Kidney (tissue), 14 donors: ENCODE measurements around the gene TOMM34. TPM values are rescaled to one million over a fixed set of nuclear protein-coding genes. Genes with fewer than 3 reads are reported as not detected.

ENCODE experiments used
- DNase-seq, 5 donors: peaks; one replicate each; pipeline ENCODE4 v3.0.0-alpha.2; 2013 to 2020
- FAIRE-seq: peaks from 2 replicates; lab custom pipeline; 2012; peaks lifted over from hg19 to GRCh38; lab: Jason Lieb, UNC
- H3K27ac ChIP-seq, 2 donors: one replicate each; pipeline ENCODE4 v1.7.0; 2013; ENCODE audit warnings: low read depth in 2 of 2, low read length in 2 of 2, inconsistent platforms in 1 of 2
- H3K27me3 ChIP-seq: one replicate; pipeline ENCODE4 v1.7.1; 2013; ENCODE audit warnings: low read length, inconsistent platforms; ENCODE audit not compliant: control insufficient read depth, insufficient read depth
- H3K36me3 ChIP-seq, 3 donors: one replicate each; pipeline versions ENCODE4 v1.7.0 to v1.7.1; 2013; ENCODE audit warnings: low read length in 3 of 3, control low read depth in 1 of 3, inconsistent platforms in 1 of 3; ENCODE audit not compliant: insufficient read depth in 3 of 3, control insufficient read depth in 2 of 3
- H3K4me1 ChIP-seq, 3 donors: one replicate each; pipeline versions ENCODE4 v1.7.0 to v1.7.1; 2013; ENCODE audit warnings: low read length in 3 of 3, inconsistent platforms in 1 of 3, low read depth in 1 of 3; ENCODE audit not compliant: control insufficient read depth in 2 of 3, insufficient read depth in 2 of 3
- H3K4me3 ChIP-seq, 3 donors: one replicate each; pipeline versions ENCODE4 v1.7.0 to v1.8.1; 2013; ENCODE audit warnings: low read length in 3 of 3, control low read depth in 1 of 3, inconsistent platforms in 1 of 3
- H3K9ac ChIP-seq, 3 donors: one replicate each; pipeline versions ENCODE4 v1.7.0 to v1.7.1; 2013; ENCODE audit warnings: low read length in 3 of 3, control low read depth in 1 of 3, inconsistent platforms in 1 of 3
- H3K9me3 ChIP-seq, 3 donors: one replicate each; pipeline versions ENCODE4 v1.7.0 to v1.7.1; 2013; ENCODE audit warnings: low read length in 3 of 3, control low read depth in 1 of 3, inconsistent platforms in 1 of 3; ENCODE audit not compliant: control insufficient read depth in 2 of 3, insufficient read depth in 1 of 3
- CTCF ChIP-seq: IDR thresholded peaks from 3 replicates; pipeline ENCODE4 v1.5.1; 2012; ENCODE audit warnings: mild to moderate bottlenecking, moderate library complexity, borderline replicate concordance; ENCODE audit not compliant: insufficient read depth; ENCODE audit errors: extremely low read depth
- intact Hi-C: fragments of 100-400 bp; cut with DNase I; formaldehyde crosslinking; loops from one replicate; pipeline ENCODE4 v1.11.1; 2022
- polyA plus RNA-seq: library from polyadenylated mRNA; stranded (reverse); fragments of 350-450 nt; fragmentation: Illumina TruSeq; extraction: RNeasy Lipid Tissue Mini Kit (QIAGEN cat#74804); gene quantifications from one replicate; pipeline ENCODE4 v1.2.3, GENCODE V29; 2014; ENCODE audit warnings: low read depth, low replicate concordance; ENCODE audit not compliant: insufficient read depth
- total RNA-seq: library from RNA; stranded (reverse); fragmentation: NEBNext Ultra II Directional; extraction: Animal tissue kit (Norgen Biotek cat#: 25700); gene quantifications from one replicate; pipeline ENCODE4 v1.2.1, GENCODE V29; 2021
- donor health status: control.
- donor health status: control.
- donor health status: control.
- donor health status: control.
- donor health status: control.
- donor health status: DM: yes; HTN: yes; CAD: no.
- donor health status: Normal renal cell carcinoma (clear cell type).

Gene TOMM34
- total and polyA plus RNA-seq, 2 donors from 2014 or later, result 18.8 to 39.6 TPM

DNA sequence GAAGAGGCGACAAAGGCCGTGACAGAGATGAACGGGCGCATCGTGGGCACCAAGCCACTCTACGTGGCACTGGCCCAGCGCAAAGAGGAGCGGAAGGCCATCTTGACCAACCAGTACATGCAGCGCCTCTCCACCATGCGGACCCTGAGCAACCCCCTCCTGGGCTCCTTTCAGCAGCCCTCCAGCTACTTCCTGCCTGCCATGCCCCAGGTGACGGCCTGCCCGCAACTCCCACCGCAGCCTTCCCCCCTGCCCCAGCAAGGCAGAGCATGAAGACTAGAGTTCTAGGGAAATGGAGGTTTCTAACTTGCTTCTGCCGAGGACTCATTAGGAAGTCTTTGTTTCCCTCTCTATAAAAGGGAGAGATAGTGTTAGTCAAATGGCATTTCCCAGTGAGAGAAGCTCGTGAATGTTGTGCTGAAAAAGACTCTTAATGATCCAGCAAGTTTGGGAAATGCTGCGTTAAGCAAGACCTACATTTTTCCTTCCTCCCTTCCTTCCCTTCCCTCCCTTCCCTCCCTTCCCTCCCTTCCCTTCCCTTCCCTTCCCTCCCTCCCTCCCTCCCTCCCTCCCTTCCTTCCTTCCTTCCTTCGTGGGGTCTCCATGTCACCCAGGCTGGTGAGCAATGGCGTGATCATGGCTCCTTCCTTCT lies 29.6 kb downstream of the TOMM34 start:
- intact Hi-C loops, result no loop called here
- DNase-seq (no peak), FAIRE-seq (no peak)
- Histone ChIP-seq H3K4me1 (no peaks in the 10 kb centered on the region), H3K4me3 (no peak overlapping the region), H3K9ac (no peak overlapping the region), H3K27me3 (no peaks in the 10 kb centered on the region), H3K9me3 (no peaks in the 10 kb centered on the region), H3K27ac (no peak overlapping the region), H3K36me3 (peaks cover 0 to 2% (median 0%) of the 10 kb centered on the region in 3 donors)
- TF ChIP-seq CTCF, result no peak

DNA sequence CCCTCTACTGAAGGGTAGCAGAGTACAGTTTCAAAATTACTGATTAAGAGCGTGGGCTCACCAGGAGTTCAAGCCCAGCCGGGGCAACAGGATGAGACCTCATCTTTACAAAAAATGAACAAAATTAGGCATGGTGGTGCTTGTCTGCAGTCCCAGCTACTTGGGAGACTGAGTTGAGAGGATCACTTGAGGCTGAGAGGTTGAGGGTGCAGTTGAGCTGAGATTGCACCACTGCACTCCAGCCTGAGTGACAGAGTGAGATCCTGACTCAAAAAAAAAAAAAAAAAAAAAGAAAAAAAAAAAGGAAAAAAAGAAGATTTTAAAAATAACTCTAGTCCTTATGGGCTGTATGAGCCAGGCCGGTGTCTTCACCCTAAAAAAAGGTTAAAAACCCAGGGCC lies 31.6 kb downstream of the TOMM34 start:
- H3K9me3 ChIP-seq, result no peaks in the 10 kb centered on the region
- DNase-seq (no peak), FAIRE-seq (no peak)
- H3K27ac ChIP-seq, result no peak overlapping the region
- no peak for TF ChIP-seq CTCF
- no peak overlapping the region for H3K9ac ChIP-seq
- H3K36me3 ChIP-seq, result peaks cover 0 to 2% (median 0%) of the 10 kb centered on the region in 3 donors
- H3K27me3 ChIP-seq, result no peaks in the 10 kb centered on the region
- no peak overlapping the region for H3K4me3 ChIP-seq
- H3K4me1 ChIP-seq, result no peaks in the 10 kb centered on the region
- intact Hi-C loops, result no loop called here

DNA sequence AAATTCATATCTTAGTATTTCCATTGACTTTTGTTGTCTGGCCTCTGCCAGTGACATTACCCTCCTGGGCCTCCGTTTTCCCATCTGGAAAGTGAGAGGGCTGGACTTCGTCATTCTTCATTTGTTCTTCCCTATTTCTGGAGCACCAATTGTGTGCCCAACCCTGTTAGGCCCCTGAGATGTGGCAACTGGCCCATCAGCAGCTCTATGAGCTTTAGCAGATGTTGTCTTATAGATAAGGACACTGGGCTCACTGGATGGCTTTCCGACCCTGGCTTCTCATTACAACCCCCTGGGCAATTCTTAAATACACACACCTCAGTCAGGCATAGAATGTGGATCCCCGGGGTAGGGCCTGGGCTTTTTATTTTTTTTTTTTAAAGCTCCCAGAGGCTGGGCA lies 35.7 kb downstream of the TOMM34 start:
- no peaks in the 10 kb centered on the region for H3K9me3 ChIP-seq
- no peak overlapping the region for H3K27ac ChIP-seq
- no peak for FAIRE-seq
- H3K4me1 ChIP-seq, result no peaks in the 10 kb centered on the region
- no peaks in the 10 kb centered on the region for H3K27me3 ChIP-seq
- DNase-seq, result no peak
- no peak overlapping the region for H3K4me3 ChIP-seq
- no peak for TF ChIP-seq CTCF
- intact Hi-C loops, result no loop called here
- no peak overlapping the region for H3K9ac ChIP-seq
- H3K36me3 ChIP-seq, result peaks cover 0 to 6% (median 0%) of the 10 kb centered on the region in 3 donors

DNA sequence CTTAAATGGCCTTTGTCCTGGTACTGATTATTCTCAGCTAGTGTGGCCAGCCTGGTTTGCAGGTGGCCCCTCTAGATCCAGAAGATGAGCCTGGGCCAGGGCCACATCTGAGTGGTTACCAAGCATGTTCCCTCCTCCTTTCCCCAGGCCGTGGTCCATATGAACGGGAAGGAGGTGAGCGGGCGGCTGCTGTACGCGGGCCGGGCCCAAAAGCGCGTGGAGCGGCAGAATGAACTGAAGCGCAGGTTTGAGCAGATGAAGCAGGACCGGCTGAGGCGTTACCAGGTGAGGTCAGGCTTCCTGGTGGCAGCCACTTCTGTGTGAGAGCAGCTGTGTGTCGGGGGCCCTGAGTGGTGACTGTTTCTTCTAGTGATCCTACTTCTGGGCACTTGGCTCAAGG lies 38.8 kb downstream of the TOMM34 start:
- H3K27ac ChIP-seq, result no peak overlapping the region
- TF ChIP-seq CTCF, result no peak
- DNase-seq (no peak), FAIRE-seq (no peak)
- intact Hi-C loops, result no loop called here
- no peak overlapping the region for H3K9ac ChIP-seq
- no peaks in the 10 kb centered on the region for H3K27me3 ChIP-seq
- H3K4me3 ChIP-seq, result no peak overlapping the region
- H3K36me3 ChIP-seq, result peaks cover 0 to 12% (median 0%) of the 10 kb centered on the region in 3 donors
- H3K9me3 ChIP-seq, result no peaks in the 10 kb centered on the region
- H3K4me1 ChIP-seq, result no peaks in the 10 kb centered on the region
